Measurements from ENCODE around the gene VASP.

DNA sequence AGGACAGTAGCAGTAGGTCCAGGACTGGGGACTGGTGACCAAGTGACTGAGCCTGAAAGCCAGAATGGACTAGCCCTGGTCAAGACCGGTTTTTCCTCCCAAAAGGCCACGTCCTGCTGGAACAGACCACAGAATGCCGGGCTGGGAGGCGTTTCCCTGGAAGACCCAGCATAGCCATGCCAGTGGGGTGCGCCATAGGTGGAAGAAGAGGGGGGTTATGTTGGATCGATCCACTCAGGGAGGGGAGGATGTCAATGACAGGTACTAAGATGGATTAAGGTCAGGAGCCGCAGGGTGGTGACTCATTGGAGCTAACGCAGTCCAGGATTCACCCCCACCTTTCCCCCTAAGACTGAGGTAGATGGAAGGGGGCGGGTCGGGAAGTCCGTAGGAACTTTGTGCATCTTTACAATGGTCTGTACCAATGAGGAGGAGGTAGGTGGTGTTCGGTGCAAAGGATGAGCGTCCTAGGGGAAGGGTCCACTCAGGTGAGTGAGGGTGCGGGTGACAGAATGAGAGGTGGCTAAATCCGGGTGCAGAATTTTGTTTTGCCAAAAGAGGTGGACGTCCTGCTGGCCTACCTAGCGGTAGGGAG, 21.0 kb downstream of the VASP start:
- no peak for TF ChIP-seq TAF1 (CRISPR knock-in tag; IDR thresholded peaks at IDR 0.05)
- no peak for TF ChIP-seq TCF7L2 (IDR thresholded peaks at IDR 0.05; ENCODE audit: low read depth, low read length)
- TF ChIP-seq, protein P1, sequence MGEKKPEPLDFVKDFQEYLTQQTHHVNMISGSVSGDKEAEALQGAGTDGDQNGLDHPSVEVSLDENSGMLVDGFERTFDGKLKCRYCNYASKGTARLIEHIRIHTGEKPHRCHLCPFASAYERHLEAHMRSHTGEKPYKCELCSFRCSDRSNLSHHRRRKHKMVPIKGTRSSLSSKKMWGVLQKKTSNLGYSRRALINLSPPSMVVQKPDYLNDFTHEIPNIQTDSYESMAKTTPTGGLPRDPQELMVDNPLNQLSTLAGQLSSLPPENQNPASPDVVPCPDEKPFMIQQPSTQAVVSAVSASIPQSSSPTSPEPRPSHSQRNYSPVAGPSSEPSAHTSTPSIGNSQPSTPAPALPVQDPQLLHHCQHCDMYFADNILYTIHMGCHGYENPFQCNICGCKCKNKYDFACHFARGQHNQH (CRISPR knock-in tag; IDR thresholded peaks at IDR 0.05): no peak
